IPS DF 19.7 (cell line): ENCODE results near the gene GMPR2.

Source experiments
- DNase-seq: peaks from one replicate; pipeline ENCODE4 v3.0.0-alpha.2; 2013; ENCODE audit warnings: low read depth, low spot score

GMPR2 gene

GRCh38 chr14:24267516-24267915 is 34.8 kb downstream of the GMPR2 start:
- no peak for DNase-seq

- no peak for DNase-seq
Measured at GRCh38 chr14:24268225-24268624, 35.5 kb downstream of the GMPR2 start.

GRCh38 chr14:24269368-24269767 is 36.6 kb downstream of the GMPR2 start:
- no peak for DNase-seq

GRCh38 chr14:24269910-24270536 is 37.3 kb downstream of the GMPR2 start:
- DNase-seq = no peak

GRCh38 chr14:24270537-24271133 is 37.9 kb downstream of the GMPR2 start:
- no peak for DNase-seq

GRCh38 chr14:24271134-24271833 is 38.6 kb downstream of the GMPR2 start, which contains the start of gene RABGGTA:
Gene RABGGTA (minus strand): TSS chr14:24271597. CDS start chr14:24271115, 482 bp downstream.
- DNase-seq = peak; percentile 71

GRCh38 chr14:24271834-24272263 is 39.1 kb downstream of the GMPR2 start:
- no peak for DNase-seq

GRCh38 chr14:24272467-24272866 is 39.7 kb downstream of the GMPR2 start:
- DNase-seq = no peak

- no peak for DNase-seq
Measured at GRCh38 chr14:24273422-24273998, 40.8 kb downstream of the GMPR2 start.

GRCh38 chr14:24274101-24274543 is 41.4 kb downstream of the GMPR2 start:
- no peak for DNase-seq

GRCh38 chr14:24277071-24277470 is 44.3 kb downstream of the GMPR2 start:
- DNase-seq = no peak

- no peak for DNase-seq
Measured at GRCh38 chr14:24277606-24278321, 45.0 kb downstream of the GMPR2 start.

- DNase-seq = no peak
Measured at GRCh38 chr14:24278424-24278823, 45.7 kb downstream of the GMPR2 start.

GRCh38 chr14:24279301-24280186 is 46.8 kb downstream of the GMPR2 start:
- DNase-seq = no peak

- DNase-seq = no peak
Measured at GRCh38 chr14:24280797-24281460, 48.2 kb downstream of the GMPR2 start.

- no peak for DNase-seq
Measured at GRCh38 chr14:24281636-24282035, 48.9 kb downstream of the GMPR2 start.

- DNase-seq = no peak
Measured at GRCh38 chr14:24282736-24283135, 50.0 kb downstream of the GMPR2 start.

GRCh38 chr14:24283796-24284460 is 51.2 kb downstream of the GMPR2 start:
- no peak for DNase-seq

- DNase-seq = no peak
Measured at GRCh38 chr14:24284501-24285035, 51.8 kb downstream of the GMPR2 start.
